Islet precursor cell (in vitro differentiated cells): ENCODE measurements around the gene BMPER.

Experiments used
- DNase-seq: peaks from one replicate; pipeline ENCODE4 v3.0.0-alpha.2; 2018

Gene BMPER

GRCh38 chr7:33923440-33924229 lies 18.3 kb downstream of the BMPER start:
- no peak for DNase-seq

GRCh38 chr7:33926535-33926934 lies 21.2 kb downstream of the BMPER start:
- DNase-seq = no peak

GRCh38 chr7:33928986-33929385 lies 23.6 kb downstream of the BMPER start:
- no peak for DNase-seq

- no peak for DNase-seq
These were observed 26.9 kb downstream of the BMPER start for GRCh38 chr7:33932221-33932620.

GRCh38 chr7:33932832-33933468 lies 27.6 kb downstream of the BMPER start:
- peak; percentile 95 for DNase-seq

GRCh38 chr7:33933611-33934281 lies 28.4 kb downstream of the BMPER start:
- DNase-seq = peak; percentile 95

GRCh38 chr7:33934391-33934790 lies 29.1 kb downstream of the BMPER start:
- DNase-seq = no peak

GRCh38 chr7:33936503-33936902 lies 31.2 kb downstream of the BMPER start:
- DNase-seq = no peak

- DNase-seq = no peak
These were observed 32.5 kb downstream of the BMPER start for GRCh38 chr7:33937871-33938270.

GRCh38 chr7:33939121-33939520 lies 33.8 kb downstream of the BMPER start:
- no peak for DNase-seq

GRCh38 chr7:33940503-33940902 lies 35.2 kb downstream of the BMPER start:
- DNase-seq = no peak

- no peak for DNase-seq
These were observed 36.1 kb downstream of the BMPER start for GRCh38 chr7:33941418-33941817.

- DNase-seq = no peak
These were observed 40.9 kb downstream of the BMPER start for GRCh38 chr7:33946094-33946699.

GRCh38 chr7:33950047-33950714 lies 44.8 kb downstream of the BMPER start:
- DNase-seq = no peak

GRCh38 chr7:33952824-33953223 lies 47.5 kb downstream of the BMPER start:
- peak; percentile 76 for DNase-seq

GRCh38 chr7:33958104-33958503 lies 52.8 kb downstream of the BMPER start:
- no peak for DNase-seq

GRCh38 chr7:33959676-33960075 lies 54.3 kb downstream of the BMPER start:
- no peak for DNase-seq

- no peak for DNase-seq
These were observed 56.6 kb downstream of the BMPER start for GRCh38 chr7:33961948-33962347.

- DNase-seq = no peak
These were observed 59.3 kb downstream of the BMPER start for GRCh38 chr7:33964417-33965182.

GRCh38 chr7:33965183-33965744 lies 59.9 kb downstream of the BMPER start:
- DNase-seq = no peak

GRCh38 chr7:33968591-33968990 lies 63.3 kb downstream of the BMPER start:
- no peak for DNase-seq

GRCh38 chr7:33970536-33970935 lies 65.2 kb downstream of the BMPER start:
- DNase-seq = no peak
